Transverse colon (tissue), 4 donors: ENCODE measurements around the gene ARHGAP10. TPM values are rescaled to one million over a fixed set of nuclear protein-coding genes. Genes with fewer than 3 reads are reported as not detected.

Experiments used
- DNase-seq: peaks from one replicate; pipeline ENCODE4 v3.0.0-alpha.2; 2019
- H3K27ac ChIP-seq, 4 donors: fragments of 200-600 bp; sonication (generic); 2 replicates each; pipeline ENCODE4 v1.5.1; 2016 to 2018; ENCODE audit warnings: inconsistent platforms in 4 of 4
- H3K27me3 ChIP-seq: fragments of 200-600 bp; sonication (generic); 2 replicates; pipeline ENCODE4 v1.5.1; 2017; ENCODE audit warnings: inconsistent platforms
- H3K36me3 ChIP-seq, 4 donors: fragments of 200-600 bp; sonication (generic); 2 replicates each; pipeline ENCODE4 v1.5.1; 2017 to 2019; ENCODE audit warnings: inconsistent platforms in 4 of 4
- H3K4me1 ChIP-seq, 4 donors: fragments of 200-600 bp; sonication (generic); 2 replicates each; pipeline ENCODE4 v1.5.1; 2017 to 2020; ENCODE audit warnings: inconsistent platforms in 4 of 4
- H3K4me3 ChIP-seq, 4 donors: fragments of 200-600 bp; sonication (generic); 1 replicate in 1 of 4; 2 replicates in 3 of 4; pipeline versions ENCODE4 v1.5.1 to v1.6.1; 2017 to 2019; ENCODE audit warnings: inconsistent platforms in 4 of 4
- H3K9me3 ChIP-seq, 2 donors: fragments of 200-600 bp; sonication (generic); 2 replicates each; pipeline ENCODE4 v1.5.1; 2017 to 2019; ENCODE audit warnings: inconsistent platforms in 2 of 2
- CTCF ChIP-seq, 5 experiments: fragments of 200-600 bp in 3 of 5; fragments of 450-650 bp in 2 of 5; sonication (generic) in 3 of 5; IDR thresholded peaks; 1 replicate in 2 of 5; 2 replicates in 3 of 5; pipeline ENCODE4 v1.5.1; 2016 to 2017; ENCODE audit warnings: antibody characterized with exemption in 5 of 5, inconsistent platforms in 3 of 5, mild to moderate bottlenecking in 2 of 5, moderate library complexity in 1 of 5
- EP300 ChIP-seq: sonication (generic); formaldehyde crosslinking; IDR thresholded peaks from one replicate; pipeline ENCODE4 v1.6.1; 2017; ENCODE audit warnings: antibody characterized with exemption, low read depth
- POLR2A ChIP-seq: fragments of 450-650 bp; IDR thresholded peaks from one replicate; pipeline ENCODE4 v1.6.1; 2016; ENCODE audit warnings: antibody characterized with exemption, mild to moderate bottlenecking, moderate library complexity
- POLR2AphosphoS5 ChIP-seq, 3 donors: sonication (generic); formaldehyde crosslinking; IDR thresholded peaks; one replicate each; pipeline ENCODE4 v1.6.1; 2016; ENCODE audit warnings: antibody characterized with exemption in 3 of 3
- WGBS, 2 donors: methylation state at CpG; one replicate each; pipeline ENCODE4 v1.1.5; 2018; ENCODE audit warnings: low coverage in 1 of 2; 5-methylcytosine and 5-hydroxymethylcytosine counted together
- in situ Hi-C, 4 donors: fragments of 200-750 bp; cut with MboI; loops; one replicate each; pipeline versions ENCODE4 v1.15.0 to v1.15.1; 2017; ENCODE audit warnings: low sequenced_read_pairs in 3 of 4, low pct_ligation_motif_present in 1 of 4, low pct_unique_long_range_greater_than_20kb in 1 of 4
- intact Hi-C: fragments of 100-400 bp; cut with DNase I; formaldehyde crosslinking; loops from one replicate; pipeline ENCODE4 v1.15.1; 2023; ENCODE audit warnings: low total_unique reads
- total RNA-seq, 4 donors: library from RNA; depleted of rRNA; stranded (reverse); fragments of >200 nt; gene quantifications; one replicate each; pipeline ENCODE4 v1.1.0, GENCODE V29; 2016

The ARHGAP10 gene
- total RNA-seq, 4 donors from 2014 or later = 14.7 to 27.3 (median 22.9) TPM

- in situ Hi-C loops (no loop called here), intact Hi-C loops (no loop called here)
- peaks cover 3% of the 10 kb centered on the region in 2 donors for H3K9me3 ChIP-seq
- no peaks in the 10 kb centered on the region for H3K4me1 ChIP-seq
- TF ChIP-seq CTCF (IDR thresholded peaks at IDR 0.05) = no peak
- TF ChIP-seq POLR2A = no peak
- TF ChIP-seq POLR2AphosphoS5 (IDR thresholded peaks at IDR 0.05) = no peak
- no peak for TF ChIP-seq EP300
- no peak overlapping the region for H3K27ac ChIP-seq
- no peaks in the 10 kb centered on the region for H3K27me3 ChIP-seq
- no peaks in the 10 kb centered on the region for H3K36me3 ChIP-seq
- no peak for DNase-seq
- WGBS, 2 donors = 43 to 52% methylated on average over 2 of the region's 2 CpGs
- no peak overlapping the region for H3K4me3 ChIP-seq
Measured at GRCh38 chr4:147899512-147899911, 167.6 kb downstream of the ARHGAP10 start.

DNA sequence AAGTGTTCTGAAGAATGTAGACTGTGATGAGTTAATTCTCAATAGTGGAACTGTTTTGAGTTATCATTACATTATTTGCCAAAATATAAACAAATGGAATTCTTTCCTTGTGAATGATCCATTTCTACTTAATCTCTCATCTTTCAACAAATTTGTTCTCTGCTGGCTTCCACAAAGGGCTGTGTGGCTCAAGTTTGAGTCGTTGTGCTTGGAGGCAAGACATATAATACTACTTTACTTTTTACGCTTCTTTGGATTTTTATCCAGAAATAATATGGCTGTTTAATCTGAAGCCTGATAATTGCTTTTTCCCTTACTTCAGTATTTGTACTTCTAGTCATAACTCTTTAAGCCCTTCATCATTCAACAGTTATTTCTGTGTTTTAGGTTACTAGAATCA is 169.5 kb downstream of the ARHGAP10 start:
- Histone ChIP-seq H3K36me3 (no peaks in the 10 kb centered on the region), H3K27me3 (no peaks in the 10 kb centered on the region), H3K4me1 (no peaks in the 10 kb centered on the region), H3K4me3 (no peak overlapping the region), H3K27ac (no peak overlapping the region), H3K9me3 (no peaks in the 10 kb centered on the region)
- WGBS, 2 donors = 23 to 33% methylated on average over 2 of the region's 2 CpGs
- intact Hi-C loops = no loop called here
- no peak for DNase-seq
- TF ChIP-seq POLR2A (no peak), EP300 (no peak), CTCF (IDR thresholded peaks at IDR 0.05) (no peak), POLR2AphosphoS5 (IDR thresholded peaks at IDR 0.05) (no peak)
- in situ Hi-C loops = no loop called here

- TF ChIP-seq EP300 (no peak), POLR2AphosphoS5 (IDR thresholded peaks at IDR 0.05) (no peak), POLR2A (no peak), CTCF (IDR thresholded peaks at IDR 0.05) (no peak)
- intact Hi-C loops (no loop called here), in situ Hi-C loops (no loop called here)
- H3K27ac ChIP-seq = no peak overlapping the region
- no peak for DNase-seq
- no peaks in the 10 kb centered on the region for H3K4me1 ChIP-seq
- no peak overlapping the region for H3K4me3 ChIP-seq
- no peaks in the 10 kb centered on the region for H3K36me3 ChIP-seq
- H3K27me3 ChIP-seq = no peaks in the 10 kb centered on the region
- WGBS, 2 donors = 78 to 87% methylated on average over 2 of the region's 2 CpGs
- H3K9me3 ChIP-seq = no peaks in the 10 kb centered on the region
Measured at GRCh38 chr4:147901916-147902315, 170.0 kb downstream of the ARHGAP10 start.

- in situ Hi-C loops (no loop called here), intact Hi-C loops (no loop called here)
- 44% methylated on average over 2 of the region's 2 CpGs; no CpG with 5 or more reads in 1 of the 2 donors for WGBS, 2 donors
- Histone ChIP-seq H3K36me3 (no peaks in the 10 kb centered on the region), H3K27me3 (no peaks in the 10 kb centered on the region), H3K4me3 (no peak overlapping the region), H3K4me1 (no peaks in the 10 kb centered on the region), H3K9me3 (no peaks in the 10 kb centered on the region), H3K27ac (no peak overlapping the region)
- no peak for DNase-seq
- TF ChIP-seq CTCF (IDR thresholded peaks at IDR 0.05) = no peak
- no peak for TF ChIP-seq POLR2AphosphoS5 (IDR thresholded peaks at IDR 0.05)
- TF ChIP-seq POLR2A = no peak
Measured at GRCh38 chr4:147909225-147909624, 177.3 kb downstream of the ARHGAP10 start.
